H9 (cell line): ENCODE data around the gene HS6ST1. TPM values are rescaled to one million over a fixed set of nuclear protein-coding genes. Genes with fewer than 3 reads are reported as not detected.

Source experiments
- DNase-seq: peaks from one replicate; pipeline ENCODE4 v3.0.0-alpha.2; 2017
- H2AFZ ChIP-seq: one replicate; pipeline ENCODE4 v1.6.1; 2013; ENCODE audit warnings: mild to moderate bottlenecking, low read length, control low read depth, moderate library complexity
- H2AK5ac ChIP-seq: 2 replicates; pipeline ENCODE4 v1.6.1; 2013; ENCODE audit warnings: low read length, control low read depth, mixed read lengths; ENCODE audit not compliant: insufficient read length
- H2BK120ac ChIP-seq: one replicate; pipeline ENCODE4 v1.6.1; 2013; ENCODE audit warnings: low read depth, mild to moderate bottlenecking, low read length, control low read depth, inconsistent platforms; ENCODE audit not compliant: poor library complexity, severe bottlenecking
- H2BK12ac ChIP-seq: 2 replicates; pipeline ENCODE4 v1.6.1; 2013; ENCODE audit warnings: low read length, control low read depth, mixed read lengths, low read depth; ENCODE audit not compliant: insufficient read length
- H2BK15ac ChIP-seq: 2 replicates; pipeline ENCODE4 v1.6.1; 2013; ENCODE audit warnings: low read depth, low read length, control low read depth
- H2BK20ac ChIP-seq: one replicate; pipeline ENCODE4 v1.6.1; 2013; ENCODE audit warnings: low read depth, mild to moderate bottlenecking, low read length, control low read depth, inconsistent platforms; ENCODE audit not compliant: poor library complexity, severe bottlenecking
- H2BK5ac ChIP-seq: 2 replicates; pipeline ENCODE4 v1.6.1; 2013; ENCODE audit warnings: low read length, control low read depth, mixed read lengths; ENCODE audit not compliant: insufficient read length
- H3K14ac ChIP-seq: 2 replicates; pipeline ENCODE4 v1.6.1; 2013; ENCODE audit warnings: low read length, control low read depth; ENCODE audit not compliant: insufficient read depth
- H3K18ac ChIP-seq: 2 replicates; pipeline ENCODE4 v1.6.1; 2013; ENCODE audit warnings: low read depth, mild to moderate bottlenecking, mixed read lengths, low read length, control low read depth; ENCODE audit not compliant: insufficient read length
- H3K23ac ChIP-seq: 2 replicates; pipeline ENCODE4 v1.6.1; 2013; ENCODE audit warnings: low read length, control low read depth, mixed read lengths, low read depth; ENCODE audit not compliant: insufficient read length
- H3K23me2 ChIP-seq: 2 replicates; pipeline ENCODE4 v1.6.1; 2013; ENCODE audit warnings: low read depth, mild to moderate bottlenecking, mixed read lengths, low read length, control low read depth; ENCODE audit not compliant: insufficient read length, poor library complexity, severe bottlenecking
- H3K27ac ChIP-seq: 2 replicates; pipeline ENCODE4 v1.5.1; 2013; ENCODE audit warnings: low read length, control low read depth, mixed read lengths, low read depth; ENCODE audit not compliant: insufficient read length
- H3K27me3 ChIP-seq: 2 replicates; pipeline ENCODE4 v1.6.1; 2013; ENCODE audit warnings: low read length, control low read depth, inconsistent platforms; ENCODE audit not compliant: insufficient read depth
- H3K4ac ChIP-seq: 2 replicates; pipeline ENCODE4 v1.6.1; 2013; ENCODE audit warnings: low read depth, mild to moderate bottlenecking, control low read depth, inconsistent platforms, low read length, moderate library complexity
- H3K4me1 ChIP-seq: 2 replicates; pipeline ENCODE4 v1.6.1; 2013; ENCODE audit warnings: low read length, control low read depth, inconsistent platforms; ENCODE audit not compliant: insufficient read depth
- H3K4me2 ChIP-seq: 2 replicates; pipeline ENCODE4 v1.6.1; 2013; ENCODE audit warnings: low read length, control low read depth, mixed read lengths; ENCODE audit not compliant: insufficient read length, insufficient read depth
- H3K56ac ChIP-seq: 2 replicates; pipeline ENCODE4 v1.6.1; 2013; ENCODE audit warnings: low read depth, mild to moderate bottlenecking, mixed read lengths, low read length, control low read depth; ENCODE audit not compliant: insufficient read length
- H3K79me1 ChIP-seq: 2 replicates; pipeline ENCODE4 v1.6.1; 2013; ENCODE audit warnings: low read depth, mild to moderate bottlenecking, moderate library complexity, low read length, control low read depth, inconsistent platforms; ENCODE audit not compliant: insufficient read depth, poor library complexity, severe bottlenecking
- H3K79me2 ChIP-seq: 2 replicates; pipeline ENCODE4 v1.6.1; 2013; ENCODE audit warnings: low read length, control low read depth, inconsistent platforms; ENCODE audit not compliant: insufficient read depth
- H3K9ac ChIP-seq: 2 replicates; pipeline ENCODE4 v1.6.1; 2013; ENCODE audit warnings: low read length, control low read depth, mixed read lengths; ENCODE audit not compliant: insufficient read length; ENCODE audit errors: extremely low read depth
- H3K9me3 ChIP-seq: one replicate; pipeline ENCODE4 v1.6.1; 2013; ENCODE audit warnings: low read depth, low read length, inconsistent platforms; ENCODE audit not compliant: control insufficient read depth
- H3T11ph ChIP-seq: one replicate; pipeline ENCODE4 v1.6.1; 2013; ENCODE audit warnings: mild to moderate bottlenecking, low read length, control low read depth, inconsistent platforms
- H4K20me1 ChIP-seq: one replicate; pipeline ENCODE4 v1.6.1; 2013; ENCODE audit not compliant: control insufficient read depth, insufficient read length, insufficient read depth
- H4K5ac ChIP-seq: 2 replicates; pipeline ENCODE4 v1.6.1; 2013; ENCODE audit warnings: low read depth, mild to moderate bottlenecking, mixed read lengths, low read length, control low read depth; ENCODE audit not compliant: insufficient read length
- H4K8ac ChIP-seq: replicated peaks from 2 replicates; pipeline ENCODE4 v1.6.1; 2013; ENCODE audit warnings: low read length, control low read depth, mixed read lengths, low read depth; ENCODE audit not compliant: insufficient read length
- H4K91ac ChIP-seq: 2 replicates; pipeline ENCODE4 v1.6.1; 2013; ENCODE audit warnings: low read depth, mild to moderate bottlenecking, moderate library complexity, mixed read lengths, low read length, control low read depth; ENCODE audit not compliant: insufficient read length
- H3K27ac Mint-ChIP-seq, 3 experiments: 2 replicates in 2 of 3; 3 replicates in 1 of 3; pipeline ENCODE4 v1.8.0; 2020 to 2021; ENCODE audit warnings: mixed read lengths in 3 of 3, mild to moderate bottlenecking in 1 of 3, moderate library complexity in 1 of 3
- H3K27me3 Mint-ChIP-seq: 2 replicates; pipeline ENCODE4 v1.8.0; 2021; ENCODE audit warnings: low read depth, mild to moderate bottlenecking, moderate library complexity, mixed read lengths
- H3K36me3 Mint-ChIP-seq, 3 experiments: 2 replicates in 2 of 3; 3 replicates in 1 of 3; pipeline ENCODE4 v1.8.0; 2020 to 2021; ENCODE audit warnings: low read depth in 3 of 3, mixed read lengths in 3 of 3; ENCODE audit not compliant: insufficient read depth in 1 of 3
- H3K4me1 Mint-ChIP-seq, 2 experiments: 2 replicates each; pipeline ENCODE4 v1.8.0; 2020; ENCODE audit warnings: mixed read lengths in 2 of 2
- H3K4me3 Mint-ChIP-seq, 2 experiments: 2 replicates in 1 of 2; 3 replicates in 1 of 2; pipeline ENCODE4 v1.8.0; 2020 to 2021; ENCODE audit warnings: mild to moderate bottlenecking in 2 of 2, mixed read lengths in 2 of 2, moderate library complexity in 1 of 2
- H3K9me3 Mint-ChIP-seq, 2 experiments: 2 replicates in 1 of 2; 3 replicates in 1 of 2; pipeline ENCODE4 v1.8.0; 2020; ENCODE audit warnings: mild to moderate bottlenecking in 2 of 2, mixed read lengths in 2 of 2, moderate library complexity in 1 of 2
- whole genome bisulfite sequencing: extraction: QIAGEN DNeasy Blood & Tissue Kit; methylation state at CpG from one replicate; pipeline ENCODE4 v1.1.7; 2013; ENCODE audit warnings: missing lambda C conversion rate, low lambda C conversion rate, mixed read lengths; ENCODE audit not compliant: insufficient read length; ENCODE audit errors: extremely low coverage; 5-methylcytosine and 5-hydroxymethylcytosine counted together
- total RNA-seq: library from RNA; stranded (reverse); gene quantifications from 2 replicates; pipeline ENCODE4 v1.2.1, GENCODE V29; 2021
- TF ChIP-seq, protein P1 (sequence below): fragments of 200-600 bp; sonication (generic); conservative IDR thresholded peaks from 3 replicates; pipeline ENCODE4 v1.8.0; 2021; ENCODE audit warnings: antibody characterized with exemption, mild to moderate bottlenecking

HS6ST1 gene
- total RNA-seq, 1 experiment from 2014 or later = 60.2 TPM

GRCh38 chr2:128280158-128280871, 38.4 kb downstream of the HS6ST1 start:
- H3K4ac ChIP-seq = no peak overlapping the region
- H2AFZ ChIP-seq = no peak overlapping the region
- H3K23ac ChIP-seq = no peak overlapping the region
- Mint-ChIP-seq H3K4me3 (no peak overlapping the region), H3K27ac (no peak overlapping the region; a peak in 1 of 7 replicates), H3K4me1 (peaks cover 10 to 13% of the 10 kb centered on the region in 2 experiments; a peak in 3 of 4 replicates), H3K27me3 (no peaks in the 10 kb centered on the region), H3K9me3 (no peaks in the 10 kb centered on the region), H3K36me3 (peaks cover 7 to 24% (median 19%) of the 10 kb centered on the region in 3 experiments; a peak in 6 of 7 replicates)
- H3K27me3 ChIP-seq = no peaks in the 10 kb centered on the region
- no peak overlapping the region for H3K56ac ChIP-seq
- H3K4me2 ChIP-seq = no peak overlapping the region
- H2BK5ac ChIP-seq = no peak overlapping the region
- no peak overlapping the region for H2AK5ac ChIP-seq
- no peak overlapping the region for H2BK20ac ChIP-seq
- no peaks in the 10 kb centered on the region for H3K23me2 ChIP-seq
- H2BK120ac ChIP-seq = no peak overlapping the region
- H4K5ac ChIP-seq = no peak overlapping the region
- H3K79me1 ChIP-seq = peaks cover 5% of the 10 kb centered on the region
- H4K8ac ChIP-seq = no peak overlapping the region
- no peak overlapping the region for H2BK15ac ChIP-seq
- no peaks in the 10 kb centered on the region for H4K20me1 ChIP-seq
- H3K18ac ChIP-seq = no peak overlapping the region
- H3K4me1 ChIP-seq = no peaks in the 10 kb centered on the region
- DNase-seq = no peak
- no peak overlapping the region for H4K91ac ChIP-seq
- TF ChIP-seq, protein P1, sequence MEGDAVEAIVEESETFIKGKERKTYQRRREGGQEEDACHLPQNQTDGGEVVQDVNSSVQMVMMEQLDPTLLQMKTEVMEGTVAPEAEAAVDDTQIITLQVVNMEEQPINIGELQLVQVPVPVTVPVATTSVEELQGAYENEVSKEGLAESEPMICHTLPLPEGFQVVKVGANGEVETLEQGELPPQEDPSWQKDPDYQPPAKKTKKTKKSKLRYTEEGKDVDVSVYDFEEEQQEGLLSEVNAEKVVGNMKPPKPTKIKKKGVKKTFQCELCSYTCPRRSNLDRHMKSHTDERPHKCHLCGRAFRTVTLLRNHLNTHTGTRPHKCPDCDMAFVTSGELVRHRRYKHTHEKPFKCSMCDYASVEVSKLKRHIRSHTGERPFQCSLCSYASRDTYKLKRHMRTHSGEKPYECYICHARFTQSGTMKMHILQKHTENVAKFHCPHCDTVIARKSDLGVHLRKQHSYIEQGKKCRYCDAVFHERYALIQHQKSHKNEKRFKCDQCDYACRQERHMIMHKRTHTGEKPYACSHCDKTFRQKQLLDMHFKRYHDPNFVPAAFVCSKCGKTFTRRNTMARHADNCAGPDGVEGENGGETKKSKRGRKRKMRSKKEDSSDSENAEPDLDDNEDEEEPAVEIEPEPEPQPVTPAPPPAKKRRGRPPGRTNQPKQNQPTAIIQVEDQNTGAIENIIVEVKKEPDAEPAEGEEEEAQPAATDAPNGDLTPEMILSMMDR = no peak
- H3K79me2 ChIP-seq = peaks cover 5% of the 10 kb centered on the region; the same call in 1 of the 2 replicates
- no peak overlapping the region for H2BK12ac ChIP-seq
- no peak overlapping the region for H3K27ac ChIP-seq
- no peak overlapping the region for H3K9ac ChIP-seq
- H3K9me3 ChIP-seq = no peaks in the 10 kb centered on the region
- no peak overlapping the region for H3T11ph ChIP-seq
- H3K14ac ChIP-seq = no peak overlapping the region; the same call in 1 of the 2 replicates
- WGBS = no CpG with 5 or more reads among the region's 12 CpGs
